ENCODE results near the gene FAM171A1.

FAM171A1 gene

GRCh38 chr10:15295537-15296325 lies 75.4 kb downstream of the FAM171A1 start:
- DNase-seq (ENCODE audit: low read depth), result no peak
- TF ChIP-seq CTCF (conservative IDR thresholded peaks at IDR 0.05; ENCODE audit: control insufficient read depth, insufficient read depth, low read depth, low read length), result no peak
- H3K4me3 ChIP-seq (ENCODE audit: control insufficient read depth, low read depth, low read length), result no peak overlapping the region

GRCh38 chr10:15293862-15294842 lies 76.9 kb downstream of the FAM171A1 start:
- no peak for TF ChIP-seq CTCF (conservative IDR thresholded peaks at IDR 0.05; ENCODE audit: control insufficient read depth, insufficient read depth, low read depth, low read length)
- peak; percentile 46 for DNase-seq (ENCODE audit: low read depth)
- H3K4me3 ChIP-seq (ENCODE audit: control insufficient read depth, low read depth, low read length), result no peak overlapping the region

- DNase-seq (ENCODE audit: low read depth), result no peak
- no peak overlapping the region for H3K4me3 ChIP-seq (ENCODE audit: control insufficient read depth, low read depth, low read length)
- TF ChIP-seq CTCF (conservative IDR thresholded peaks at IDR 0.05; ENCODE audit: control insufficient read depth, insufficient read depth, low read depth, low read length), result no peak
Observed at GRCh38 chr10:15290671-15291070, 80.4 kb downstream of the FAM171A1 start.

- H3K4me3 ChIP-seq (ENCODE audit: control insufficient read depth, low read depth, low read length), result no peak overlapping the region
- TF ChIP-seq CTCF (conservative IDR thresholded peaks at IDR 0.05; ENCODE audit: control insufficient read depth, insufficient read depth, low read depth, low read length), result no peak
- DNase-seq (ENCODE audit: low read depth), result no peak
Observed at GRCh38 chr10:15290150-15290549, 80.9 kb downstream of the FAM171A1 start.

GRCh38 chr10:15280974-15281373 lies 90.1 kb downstream of the FAM171A1 start:
- DNase-seq (ENCODE audit: low read depth), result no peak
- no peak overlapping the region for H3K4me3 ChIP-seq (ENCODE audit: control insufficient read depth, low read depth, low read length)
- no peak for TF ChIP-seq CTCF (conservative IDR thresholded peaks at IDR 0.05; ENCODE audit: control insufficient read depth, insufficient read depth, low read depth, low read length)

GRCh38 chr10:15280462-15280861 lies 90.6 kb downstream of the FAM171A1 start:
- no peak for TF ChIP-seq CTCF (conservative IDR thresholded peaks at IDR 0.05; ENCODE audit: control insufficient read depth, insufficient read depth, low read depth, low read length)
- no peak overlapping the region for H3K4me3 ChIP-seq (ENCODE audit: control insufficient read depth, low read depth, low read length)
- no peak for DNase-seq (ENCODE audit: low read depth)

Measured in fibroblast of mammary gland (primary cell).